Measurements from ENCODE around the gene TNRC6A.

DNA sequence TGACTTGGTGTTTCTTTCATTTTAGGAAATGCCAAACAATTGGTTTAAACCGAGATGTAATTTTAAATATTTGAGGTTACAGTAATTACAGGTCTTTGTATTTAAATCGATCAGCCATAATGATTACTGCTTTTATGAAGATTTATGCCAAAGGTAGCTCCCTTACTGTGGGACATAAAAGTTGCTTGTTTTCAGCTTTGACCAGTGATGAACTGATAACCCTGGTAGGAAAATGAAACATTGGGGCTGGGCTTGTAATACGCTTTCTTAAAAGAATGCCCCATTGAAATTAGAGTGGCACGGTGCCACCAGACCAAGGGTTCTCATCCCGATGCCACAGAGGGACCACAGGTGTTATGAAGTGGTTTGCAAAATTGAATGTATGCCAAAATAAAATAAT, 7.3 kb downstream of the TNRC6A start:
- TF ChIP-seq, protein P1, sequence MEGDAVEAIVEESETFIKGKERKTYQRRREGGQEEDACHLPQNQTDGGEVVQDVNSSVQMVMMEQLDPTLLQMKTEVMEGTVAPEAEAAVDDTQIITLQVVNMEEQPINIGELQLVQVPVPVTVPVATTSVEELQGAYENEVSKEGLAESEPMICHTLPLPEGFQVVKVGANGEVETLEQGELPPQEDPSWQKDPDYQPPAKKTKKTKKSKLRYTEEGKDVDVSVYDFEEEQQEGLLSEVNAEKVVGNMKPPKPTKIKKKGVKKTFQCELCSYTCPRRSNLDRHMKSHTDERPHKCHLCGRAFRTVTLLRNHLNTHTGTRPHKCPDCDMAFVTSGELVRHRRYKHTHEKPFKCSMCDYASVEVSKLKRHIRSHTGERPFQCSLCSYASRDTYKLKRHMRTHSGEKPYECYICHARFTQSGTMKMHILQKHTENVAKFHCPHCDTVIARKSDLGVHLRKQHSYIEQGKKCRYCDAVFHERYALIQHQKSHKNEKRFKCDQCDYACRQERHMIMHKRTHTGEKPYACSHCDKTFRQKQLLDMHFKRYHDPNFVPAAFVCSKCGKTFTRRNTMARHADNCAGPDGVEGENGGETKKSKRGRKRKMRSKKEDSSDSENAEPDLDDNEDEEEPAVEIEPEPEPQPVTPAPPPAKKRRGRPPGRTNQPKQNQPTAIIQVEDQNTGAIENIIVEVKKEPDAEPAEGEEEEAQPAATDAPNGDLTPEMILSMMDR (IDR thresholded peaks at IDR 0.05; ENCODE audit: low read depth, low read length), result no peak
- TF ChIP-seq EZH2phosphoT487 (IDR thresholded peaks at IDR 0.05; ENCODE audit: low read depth), result no peak
